OCI-LY3 (cell line): ENCODE results near the gene BLTP3B.

Source experiments
- CTCF ChIP-seq: fragments of 200-600, 300-600 bp; sonication (generic); IDR thresholded peaks from 2 replicates; pipeline ENCODE4 v1.5.1; 2014; ENCODE audit warnings: antibody characterized with exemption, low read length, low read depth
- EZH2phosphoT487 ChIP-seq: fragments of 200-600 bp; shearing (Covaris generic); IDR thresholded peaks from 2 replicates; pipeline ENCODE4 v1.6.1; 2018; ENCODE audit warnings: antibody characterized with exemption, mixed run types, low read depth

- TF ChIP-seq CTCF (peak; percentile 82), EZH2phosphoT487 (no peak)
These were observed 12.0 kb upstream of the BLTP3B start for GRCh38 chr12:100154474-100155247.
